HEK293T (cell line): ENCODE data around the gene ABCG8.

Experiments
- CTCF ChIA-PET: fragments of 350-600 bp; formaldehyde crosslinking; extraction: SDS; loops from one replicate; lab custom pipeline; 2021; ENCODE audit warnings: antibody characterized with exemption, inconsistent platforms; lab: Yijun Ruan, JAX
- POLR2A ChIA-PET: fragments of 350-600 bp; formaldehyde crosslinking; extraction: SDS; loops from one replicate; lab custom pipeline; 2020; ENCODE audit warnings: antibody characterized with exemption, inconsistent platforms; lab: Yijun Ruan, JAX
- DNase-seq: peaks from one replicate; pipeline ENCODE4 v3.0.0; 2012; ENCODE audit warnings: mixed read lengths; ENCODE audit errors: extremely low spot score
- ARNT ChIP-seq: fragments of 450-650 bp; IDR thresholded peaks from 2 replicates; pipeline ENCODE4 v1.6.1; 2017; ENCODE audit warnings: mild to moderate bottlenecking
- BHLHE40 ChIP-seq: fragments of 450-650 bp; IDR thresholded peaks from 2 replicates; pipeline ENCODE4 v1.6.1; 2016; ENCODE audit warnings: mild to moderate bottlenecking, moderate library complexity, borderline replicate concordance
- CTBP1 ChIP-seq: fragments of 450-650 bp; IDR thresholded peaks from 2 replicates; pipeline ENCODE4 v1.6.1; 2016; ENCODE audit warnings: borderline replicate concordance
- ELF4 ChIP-seq: fragments of 450-650 bp; IDR thresholded peaks from 2 replicates; pipeline ENCODE4 v1.6.1; 2017; ENCODE audit warnings: antibody characterized with exemption
- FOXA1 ChIP-seq: fragments of 450-650 bp; IDR thresholded peaks from 2 replicates; pipeline ENCODE4 v1.6.1; 2016; ENCODE audit warnings: mild to moderate bottlenecking
- FOXK2 ChIP-seq: fragments of 450-650 bp; IDR thresholded peaks from 2 replicates; pipeline ENCODE4 v1.6.1; 2016; ENCODE audit warnings: mild to moderate bottlenecking
- FOXM1 ChIP-seq: fragments of 450-650 bp; IDR thresholded peaks from 2 replicates; pipeline ENCODE4 v1.6.1; 2017; ENCODE audit warnings: mild to moderate bottlenecking, borderline replicate concordance
- HDGF ChIP-seq: fragments of 450-650 bp; IDR thresholded peaks from 2 replicates; pipeline ENCODE4 v1.6.1; 2017; ENCODE audit warnings: antibody characterized with exemption, borderline replicate concordance
- L3MBTL2 ChIP-seq: fragments of 450-650 bp; conservative IDR thresholded peaks from 2 replicates; pipeline ENCODE4 v1.6.1; 2016; ENCODE audit warnings: mild to moderate bottlenecking
- LEF1 ChIP-seq: fragments of 450-650 bp; IDR thresholded peaks from 2 replicates; pipeline ENCODE4 v1.6.1; 2017; ENCODE audit warnings: mild to moderate bottlenecking, borderline replicate concordance
- NFRKB ChIP-seq: fragments of 450-650 bp; IDR thresholded peaks from 2 replicates; pipeline ENCODE4 v1.6.1; 2016; ENCODE audit warnings: mild to moderate bottlenecking, moderate library complexity
- PKNOX1 ChIP-seq: fragments of 450-650 bp; IDR thresholded peaks from 2 replicates; pipeline ENCODE4 v1.6.1; 2016
- SP1 ChIP-seq: fragments of 450-650 bp; IDR thresholded peaks from 2 replicates; pipeline ENCODE4 v1.6.1; 2017
- SUZ12 ChIP-seq: fragments of 450-650 bp; IDR thresholded peaks from 2 replicates; pipeline ENCODE4 v1.6.1; 2016; ENCODE audit warnings: mild to moderate bottlenecking
- TARDBP ChIP-seq: fragments of 450-650 bp; IDR thresholded peaks from 2 replicates; pipeline ENCODE4 v1.6.1; 2016
- ZNF384 ChIP-seq: fragments of 450-650 bp; IDR thresholded peaks from 2 replicates; pipeline ENCODE4 v1.6.1; 2016

ABCG8 gene

GRCh38 chr2:43838560-43839267 lies at the start of gene ABCG8, which contains the start of gene ABCG5:
ABCG8 (plus strand) TSS chr2:43838971; CDS start chr2:43839054, 83 bp downstream.
ABCG5 (minus strand) TSS chr2:43838839; CDS start chr2:43838679, 160 bp downstream.
- DNase-seq, result peak; percentile 6
- CTCF ChIA-PET, result no interaction called here
- TF ChIP-seq ELF4, result no peak
- no peak for TF ChIP-seq NFRKB
- no peak for TF ChIP-seq L3MBTL2
- no peak for TF ChIP-seq HDGF
- TF ChIP-seq SP1, result no peak
- no peak for TF ChIP-seq PKNOX1
- TF ChIP-seq FOXA1, result no peak
- TF ChIP-seq SUZ12, result no peak
- no peak for TF ChIP-seq FOXK2
- no peak for TF ChIP-seq LEF1
- no peak for TF ChIP-seq BHLHE40
- no peak for TF ChIP-seq ZNF384
- TF ChIP-seq ARNT, result no peak
- TF ChIP-seq TARDBP, result no peak
- TF ChIP-seq CTBP1, result no peak
- TF ChIP-seq FOXM1, result no peak
- POLR2A ChIA-PET, result no interaction called here

GRCh38 chr2:43790147-43790546 lies 48.6 kb upstream of the ABCG8 start:
- TF ChIP-seq FOXM1 (no peak), LEF1 (no peak), L3MBTL2 (no peak), CTBP1 (no peak), FOXA1 (no peak), ELF4 (no peak), BHLHE40 (no peak)
- POLR2A ChIA-PET, result no interaction called here
- CTCF ChIA-PET, result interaction anchor here (0.8 kb wide), 1 partner anchor 10 kb away, joined by 3 read pairs; no protein-coding TSS in a partner anchor
- DNase-seq, result no peak

- TF ChIP-seq FOXM1 (no peak), ELF4 (no peak), SUZ12 (no peak), L3MBTL2 (no peak), LEF1 (no peak), FOXK2 (no peak), HDGF (no peak), SP1 (no peak), TARDBP (no peak), CTBP1 (no peak), ZNF384 (no peak), PKNOX1 (no peak), NFRKB (no peak), ARNT (no peak), FOXA1 (no peak), BHLHE40 (no peak)
- ChIA-PET POLR2A (no interaction called here), CTCF (no interaction called here)
- DNase-seq, result no peak
Measured at GRCh38 chr2:43791035-43791765, 47.6 kb upstream of the ABCG8 start.

GRCh38 chr2:43792653-43793052 lies 46.1 kb upstream of the ABCG8 start:
- TF ChIP-seq ELF4 (no peak), SUZ12 (no peak), FOXK2 (no peak), NFRKB (no peak), SP1 (no peak), HDGF (no peak), PKNOX1 (no peak), TARDBP (no peak), LEF1 (no peak), ARNT (no peak), ZNF384 (no peak), L3MBTL2 (no peak), BHLHE40 (no peak), FOXA1 (no peak), CTBP1 (no peak), FOXM1 (no peak)
- ChIA-PET POLR2A (no interaction called here), CTCF (no interaction called here)
- DNase-seq, result no peak

GRCh38 chr2:43794956-43795355 lies 43.8 kb upstream of the ABCG8 start:
- POLR2A ChIA-PET, result no interaction called here
- CTCF ChIA-PET, result no interaction called here
- no peak for TF ChIP-seq ZNF384
- TF ChIP-seq ARNT, result no peak
- TF ChIP-seq L3MBTL2, result no peak
- TF ChIP-seq HDGF, result no peak
- no peak for TF ChIP-seq FOXA1
- no peak for TF ChIP-seq TARDBP
- no peak for TF ChIP-seq BHLHE40
- TF ChIP-seq FOXM1, result no peak
- no peak for TF ChIP-seq FOXK2
- TF ChIP-seq SP1, result no peak
- DNase-seq, result no peak
